Panc1 (cell line): ENCODE measurements around the gene NCAPD3.

Experiments used
- POLR2AphosphoS5 ChIP-seq: IDR thresholded peaks from 2 replicates; pipeline ENCODE4 v1.6.1; 2012; ENCODE audit warnings: mild to moderate bottlenecking, low read depth, low read length, moderate library complexity
- TCF7L2 ChIP-seq: IDR thresholded peaks from 2 replicates; pipeline ENCODE4 v1.6.1; 2011; ENCODE audit warnings: mild to moderate bottlenecking, low read depth, low read length, inconsistent platforms
- TF ChIP-seq, protein P1 (sequence below): fragments of 450-650 bp; IDR thresholded peaks from 2 replicates; pipeline ENCODE4 v1.5.1; 2017; ENCODE audit warnings: mild to moderate bottlenecking

DNA sequence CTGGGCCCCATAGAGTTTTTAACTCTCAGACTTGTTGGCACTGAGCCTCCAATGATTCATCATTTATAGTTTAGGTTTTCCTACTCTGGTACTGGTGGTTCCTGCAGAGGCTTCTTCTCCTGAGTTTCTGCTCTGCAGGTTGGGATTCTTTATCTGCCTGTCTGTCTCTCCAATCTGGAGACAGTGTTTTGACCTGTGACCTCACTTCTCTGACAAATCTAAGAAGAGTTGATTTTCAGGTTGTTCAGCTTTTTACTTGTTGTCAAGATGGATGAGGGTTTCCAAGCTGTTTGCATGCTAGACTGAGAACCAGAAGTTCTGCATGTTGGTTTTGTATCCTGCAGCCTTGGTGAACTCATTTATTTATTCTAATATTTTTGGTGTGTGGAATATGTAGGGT is 91.0 kb downstream of the NCAPD3 start:
- TF ChIP-seq, protein P1, sequence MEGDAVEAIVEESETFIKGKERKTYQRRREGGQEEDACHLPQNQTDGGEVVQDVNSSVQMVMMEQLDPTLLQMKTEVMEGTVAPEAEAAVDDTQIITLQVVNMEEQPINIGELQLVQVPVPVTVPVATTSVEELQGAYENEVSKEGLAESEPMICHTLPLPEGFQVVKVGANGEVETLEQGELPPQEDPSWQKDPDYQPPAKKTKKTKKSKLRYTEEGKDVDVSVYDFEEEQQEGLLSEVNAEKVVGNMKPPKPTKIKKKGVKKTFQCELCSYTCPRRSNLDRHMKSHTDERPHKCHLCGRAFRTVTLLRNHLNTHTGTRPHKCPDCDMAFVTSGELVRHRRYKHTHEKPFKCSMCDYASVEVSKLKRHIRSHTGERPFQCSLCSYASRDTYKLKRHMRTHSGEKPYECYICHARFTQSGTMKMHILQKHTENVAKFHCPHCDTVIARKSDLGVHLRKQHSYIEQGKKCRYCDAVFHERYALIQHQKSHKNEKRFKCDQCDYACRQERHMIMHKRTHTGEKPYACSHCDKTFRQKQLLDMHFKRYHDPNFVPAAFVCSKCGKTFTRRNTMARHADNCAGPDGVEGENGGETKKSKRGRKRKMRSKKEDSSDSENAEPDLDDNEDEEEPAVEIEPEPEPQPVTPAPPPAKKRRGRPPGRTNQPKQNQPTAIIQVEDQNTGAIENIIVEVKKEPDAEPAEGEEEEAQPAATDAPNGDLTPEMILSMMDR = no peak
- TF ChIP-seq POLR2AphosphoS5 (no peak), TCF7L2 (no peak)
